ENCODE data around the gene SOWAHB.
A peak's percentile ranks its signal among the peaks of the same experiment; 100 is the strongest.

Gene SOWAHB, protein sequence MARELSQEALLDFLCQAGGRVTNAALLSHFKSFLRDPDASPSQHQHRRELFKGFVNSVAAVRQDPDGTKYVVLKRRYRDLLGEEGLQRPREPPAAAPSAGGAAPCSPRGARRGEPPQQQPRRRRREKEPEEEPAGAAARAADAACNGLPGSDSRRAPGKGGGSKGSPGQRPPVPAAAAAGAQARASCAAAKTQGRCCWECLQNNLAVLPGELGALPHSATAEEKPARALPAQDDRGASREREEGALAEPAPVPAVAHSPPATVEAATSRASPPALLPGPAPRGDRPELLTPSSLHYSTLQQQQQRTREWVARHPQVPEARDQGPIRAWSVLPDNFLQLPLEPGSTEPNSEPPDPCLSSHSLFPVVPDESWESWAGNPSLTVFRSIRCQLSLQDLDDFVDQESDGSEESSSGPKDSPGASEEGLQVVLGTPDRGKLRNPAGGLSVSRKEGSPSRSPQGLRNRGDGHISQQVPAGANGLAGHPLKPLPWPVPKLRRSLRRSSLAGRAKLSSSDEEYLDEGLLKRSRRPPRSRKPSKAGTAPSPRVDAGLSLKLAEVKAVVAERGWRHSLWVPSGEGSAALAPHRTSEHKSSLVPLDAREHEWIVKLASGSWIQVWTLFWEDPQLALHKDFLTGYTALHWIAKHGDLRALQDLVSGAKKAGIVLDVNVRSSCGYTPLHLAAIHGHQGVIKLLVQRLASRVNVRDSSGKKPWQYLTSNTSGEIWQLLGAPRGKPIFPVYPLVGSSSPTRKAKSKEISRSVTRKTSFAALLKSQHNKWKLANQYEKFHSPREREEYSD

DNA sequence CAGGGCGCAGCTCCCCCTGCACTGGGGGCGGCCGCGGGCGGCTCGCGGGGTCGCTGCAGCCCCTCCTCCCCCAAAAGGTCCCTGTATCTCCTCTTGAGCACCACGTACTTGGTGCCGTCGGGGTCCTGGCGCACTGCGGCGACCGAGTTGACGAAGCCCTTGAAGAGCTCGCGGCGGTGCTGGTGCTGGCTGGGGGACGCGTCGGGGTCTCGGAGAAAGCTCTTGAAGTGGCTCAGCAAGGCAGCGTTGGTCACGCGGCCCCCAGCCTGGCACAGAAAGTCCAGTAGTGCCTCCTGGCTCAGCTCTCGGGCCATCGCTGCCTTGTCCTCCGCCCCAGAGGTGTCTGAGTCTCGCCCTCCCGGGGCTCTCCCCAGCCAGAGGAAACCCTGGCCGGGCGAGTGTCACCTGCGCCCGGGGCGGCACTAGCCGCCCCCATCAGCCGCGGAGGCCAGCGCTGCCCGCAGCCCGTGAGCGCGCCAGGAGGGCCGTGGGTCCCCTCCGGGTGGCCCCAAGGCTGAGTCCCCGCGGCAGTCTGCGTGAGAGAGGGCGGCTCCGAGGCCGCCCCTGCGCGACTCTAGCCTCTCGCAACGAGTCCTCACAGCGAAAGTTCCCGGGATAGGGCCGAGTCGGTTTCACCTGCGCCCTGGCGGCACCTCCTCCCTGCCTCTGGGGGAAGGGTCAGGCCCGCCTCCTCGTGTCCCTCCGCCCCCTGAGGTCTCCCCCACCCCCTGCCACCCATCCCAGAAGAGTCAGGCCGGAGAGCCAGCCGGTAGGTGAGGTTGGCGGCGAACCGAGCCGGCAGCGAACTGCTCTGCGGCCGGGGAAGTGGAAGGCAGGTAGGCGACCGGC is at the start of gene SOWAHB:
Gene SOWAHB (minus strand): TSS at position 609 of the 849 bp plus-strand sequence. CDS start 295 bp downstream, at position 314.
- Histone ChIP-seq H3K9ac (ENCODE audit: low read depth, low read length) (no peak within 1 kb of the TSS), H3K4me1 (ENCODE audit: control insufficient read depth, insufficient read depth, low read length) (no peaks in the 10 kb centered on the region), H3K9me3 (ENCODE audit: control insufficient read depth, insufficient read depth, low read length) (no peaks in the 10 kb centered on the region), H3K36me3 (ENCODE audit: control insufficient read depth, insufficient read depth, low read length) (no peaks in the 10 kb centered on the region), H3K4me3 (ENCODE audit: low read depth, low read length) (peak within 1 kb of the TSS; percentile 59), H3K27me3 (ENCODE audit: control insufficient read depth, insufficient read depth, low read length) (peaks cover 66% of the 10 kb centered on the region)

DNA sequence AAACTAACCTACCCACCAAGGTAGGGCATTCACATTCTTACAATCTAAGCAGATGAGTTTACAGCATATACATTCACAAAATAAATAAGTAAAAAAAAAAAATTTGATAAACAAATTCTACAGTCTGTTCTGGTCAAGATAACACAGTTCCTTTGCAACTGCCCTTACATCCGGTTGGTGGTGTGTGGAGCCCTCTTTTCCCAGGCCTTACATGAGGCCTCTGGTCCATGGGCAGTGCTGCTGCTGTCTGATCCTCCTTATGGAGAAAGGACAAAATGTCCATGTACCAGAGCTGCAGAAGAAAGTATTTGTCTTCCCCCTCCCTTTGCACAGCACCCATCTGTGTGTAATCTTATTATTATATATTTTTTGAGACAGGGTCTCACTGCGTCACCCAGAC is 49.4 kb upstream of the SOWAHB start:
- no peak overlapping the region for H3K9ac ChIP-seq (ENCODE audit: low read depth, low read length)
- H3K4me3 ChIP-seq (ENCODE audit: low read depth, low read length): no peak overlapping the region

DNA sequence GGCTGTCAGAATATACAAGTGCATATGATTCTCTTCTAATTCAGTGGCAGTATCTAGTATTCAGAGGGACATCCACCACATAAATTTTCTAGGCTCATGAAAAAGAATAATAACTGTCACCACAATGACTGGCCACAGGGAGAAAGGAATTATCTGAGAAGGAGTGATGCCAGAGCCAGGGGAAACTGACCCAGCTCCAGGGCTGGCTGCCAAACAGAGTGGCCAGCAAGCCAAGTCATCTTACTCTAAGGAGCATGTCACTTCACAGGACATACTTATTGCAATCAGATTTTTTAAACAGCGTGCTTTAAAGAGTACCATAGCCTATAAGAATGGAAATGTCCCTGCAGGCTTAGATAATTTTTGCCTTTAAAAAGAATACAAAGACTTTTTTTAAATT is 45.8 kb upstream of the SOWAHB start:
- Histone ChIP-seq H3K4me3 (ENCODE audit: low read depth, low read length) (no peak overlapping the region), H3K9me3 (ENCODE audit: control insufficient read depth, insufficient read depth, low read length) (no peaks in the 10 kb centered on the region), H3K27me3 (ENCODE audit: control insufficient read depth, insufficient read depth, low read length) (peaks cover 8% of the 10 kb centered on the region), H3K36me3 (ENCODE audit: control insufficient read depth, insufficient read depth, low read length) (no peaks in the 10 kb centered on the region), H3K9ac (ENCODE audit: low read depth, low read length) (no peak overlapping the region), H3K4me1 (ENCODE audit: control insufficient read depth, insufficient read depth, low read length) (no peaks in the 10 kb centered on the region)

More for the DNA sequence above, 49.4 kb upstream of the SOWAHB start:
- Histone ChIP-seq H3K36me3 (ENCODE audit: control insufficient read depth, insufficient read depth, low read length) (no peaks in the 10 kb centered on the region), H3K27me3 (ENCODE audit: control insufficient read depth, insufficient read depth, low read length) (peaks cover 15% of the 10 kb centered on the region), H3K9me3 (ENCODE audit: control insufficient read depth, insufficient read depth, low read length) (no peaks in the 10 kb centered on the region), H3K4me1 (ENCODE audit: control insufficient read depth, insufficient read depth, low read length) (peaks cover 4% of the 10 kb centered on the region)

DNA sequence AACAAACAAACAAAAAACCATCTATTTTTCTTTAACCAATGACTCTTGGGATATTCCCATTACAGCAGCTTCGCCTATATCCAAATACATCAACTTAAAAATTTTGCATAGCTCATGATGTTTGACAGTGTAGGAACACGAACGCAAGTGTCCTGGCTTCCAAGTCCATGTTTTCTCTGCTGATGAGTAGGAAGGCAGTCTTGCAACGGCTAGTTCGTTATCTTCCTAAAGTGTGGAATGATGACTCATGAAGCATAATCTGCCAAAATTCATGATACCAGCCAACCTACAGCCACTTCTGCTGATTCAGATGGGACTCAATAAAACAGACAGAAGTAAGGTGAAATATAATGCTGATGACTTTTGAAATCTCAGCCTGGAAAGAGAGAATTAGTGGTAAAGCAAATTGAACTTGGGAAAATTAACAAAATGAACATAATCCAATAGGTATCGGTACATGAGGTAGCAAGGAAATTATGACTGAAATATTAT is 45.2 kb upstream of the SOWAHB start:
- H3K27me3 ChIP-seq (ENCODE audit: control insufficient read depth, insufficient read depth, low read length): peaks cover 5% of the 10 kb centered on the region
- H3K36me3 ChIP-seq (ENCODE audit: control insufficient read depth, insufficient read depth, low read length): no peaks in the 10 kb centered on the region

DNA sequence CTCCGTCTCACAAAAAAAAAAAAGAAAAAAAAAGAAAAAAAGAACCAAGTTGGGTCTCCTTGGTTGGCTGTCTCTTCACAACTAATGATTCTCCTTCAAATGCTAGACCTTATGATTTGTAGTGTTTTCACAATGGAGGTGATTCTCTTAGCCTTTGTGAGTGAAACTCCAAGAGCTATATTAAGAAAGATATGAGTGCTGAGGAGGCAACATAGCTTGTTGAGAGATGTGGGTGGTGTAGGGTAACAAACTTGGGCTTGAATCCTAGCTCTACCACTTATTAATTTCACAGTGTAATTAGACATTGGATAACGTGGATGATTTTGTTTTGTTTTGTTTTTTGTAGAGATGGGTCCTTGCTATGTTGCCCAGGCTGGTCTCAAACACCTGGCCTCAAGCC is 41.2 kb upstream of the SOWAHB start:
- Histone ChIP-seq H3K27me3 (ENCODE audit: control insufficient read depth, insufficient read depth, low read length) (no peaks in the 10 kb centered on the region), H3K4me3 (ENCODE audit: low read depth, low read length) (no peak overlapping the region), H3K4me1 (ENCODE audit: control insufficient read depth, insufficient read depth, low read length) (no peaks in the 10 kb centered on the region), H3K36me3 (ENCODE audit: control insufficient read depth, insufficient read depth, low read length) (no peaks in the 10 kb centered on the region), H3K9me3 (ENCODE audit: control insufficient read depth, insufficient read depth, low read length) (no peaks in the 10 kb centered on the region), H3K9ac (ENCODE audit: low read depth, low read length) (no peak overlapping the region)

More for the DNA sequence above, 45.2 kb upstream of the SOWAHB start:
- Histone ChIP-seq H3K4me1 (ENCODE audit: control insufficient read depth, insufficient read depth, low read length) (no peaks in the 10 kb centered on the region), H3K9ac (ENCODE audit: low read depth, low read length) (no peak overlapping the region), H3K9me3 (ENCODE audit: control insufficient read depth, insufficient read depth, low read length) (no peaks in the 10 kb centered on the region), H3K4me3 (ENCODE audit: low read depth, low read length) (no peak overlapping the region)

DNA sequence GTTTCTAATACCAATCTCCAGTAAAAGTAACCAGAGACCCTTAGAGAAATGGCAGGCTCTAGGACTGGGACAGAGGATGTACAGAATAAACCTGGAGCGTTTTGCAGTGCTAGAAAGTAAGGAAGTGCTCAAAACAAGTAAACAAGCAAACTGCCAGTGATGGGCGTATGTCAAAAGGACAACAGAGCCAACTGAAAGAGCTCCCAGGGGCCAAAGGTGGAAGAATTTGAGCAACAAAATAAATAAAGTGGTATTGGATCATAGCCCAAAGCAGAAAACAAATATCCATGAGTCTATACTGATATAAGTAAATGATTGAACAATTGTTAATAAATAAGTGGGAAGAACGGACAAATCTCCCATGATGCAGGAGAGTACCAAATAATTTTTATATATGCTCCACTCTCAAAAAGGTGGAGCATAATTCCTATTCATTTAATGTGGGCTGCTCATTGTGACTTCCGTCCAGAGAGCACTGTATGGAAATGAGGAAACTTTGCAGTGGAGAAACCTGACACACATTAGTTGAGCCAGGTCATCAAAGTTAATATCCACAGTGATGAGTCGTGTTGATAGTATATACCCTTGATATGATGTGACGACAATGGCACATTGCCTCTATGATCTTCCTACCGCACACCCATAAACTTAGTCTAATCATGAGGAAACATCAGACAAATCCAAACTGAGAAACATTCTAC is 33.8 kb upstream of the SOWAHB start:
- H3K9me3 ChIP-seq (ENCODE audit: control insufficient read depth, insufficient read depth, low read length): no peaks in the 10 kb centered on the region
- H3K9ac ChIP-seq (ENCODE audit: low read depth, low read length): no peak overlapping the region
- no peaks in the 10 kb centered on the region for H3K36me3 ChIP-seq (ENCODE audit: control insufficient read depth, insufficient read depth, low read length)
- H3K4me1 ChIP-seq (ENCODE audit: control insufficient read depth, insufficient read depth, low read length): no peaks in the 10 kb centered on the region
- no peaks in the 10 kb centered on the region for H3K27me3 ChIP-seq (ENCODE audit: control insufficient read depth, insufficient read depth, low read length)
- H3K4me3 ChIP-seq (ENCODE audit: low read depth, low read length): no peak overlapping the region

DNA sequence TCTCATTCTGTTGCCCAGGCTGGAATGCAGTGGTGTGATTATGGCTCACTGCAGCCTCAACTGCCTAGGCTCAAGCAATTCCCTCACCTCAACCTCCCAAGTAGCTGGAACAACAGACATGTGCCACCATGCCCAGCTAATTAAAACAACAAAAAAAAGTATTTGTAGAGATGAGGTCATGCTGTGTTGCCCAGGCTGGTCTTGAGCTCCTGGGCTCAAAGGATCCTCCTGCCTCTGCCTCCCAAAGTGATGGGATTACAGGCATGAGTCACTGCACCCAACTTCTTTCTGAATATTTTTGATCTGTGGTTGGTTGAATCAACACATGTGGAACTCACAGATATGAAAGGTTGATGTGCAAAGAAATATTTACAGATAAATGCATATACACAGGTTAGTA is 33.1 kb upstream of the SOWAHB start:
- no peaks in the 10 kb centered on the region for H3K9me3 ChIP-seq (ENCODE audit: control insufficient read depth, insufficient read depth, low read length)
- H3K36me3 ChIP-seq (ENCODE audit: control insufficient read depth, insufficient read depth, low read length): no peaks in the 10 kb centered on the region
- H3K4me3 ChIP-seq (ENCODE audit: low read depth, low read length): no peak overlapping the region
- no peak overlapping the region for H3K9ac ChIP-seq (ENCODE audit: low read depth, low read length)
- no peaks in the 10 kb centered on the region for H3K27me3 ChIP-seq (ENCODE audit: control insufficient read depth, insufficient read depth, low read length)
- H3K4me1 ChIP-seq (ENCODE audit: control insufficient read depth, insufficient read depth, low read length): no peaks in the 10 kb centered on the region

DNA sequence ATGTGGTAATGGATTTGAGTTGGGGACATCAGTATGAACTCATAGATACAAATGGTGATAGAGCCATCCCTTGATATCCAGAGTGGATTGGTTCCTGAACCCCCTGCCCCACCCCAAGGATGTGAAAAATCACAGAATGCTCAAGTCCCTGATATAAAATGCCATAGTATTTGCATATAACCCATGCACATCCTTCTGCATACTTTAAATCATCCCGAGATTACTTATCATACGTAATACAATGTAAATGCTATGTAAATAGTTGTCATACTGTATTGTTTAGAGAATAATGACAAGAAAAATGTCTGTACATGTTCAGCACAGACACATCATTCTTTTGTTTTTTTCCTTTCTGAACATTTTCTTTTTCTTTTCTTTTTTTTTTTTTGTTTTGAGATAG is 32.7 kb upstream of the SOWAHB start:
- H3K36me3 ChIP-seq (ENCODE audit: control insufficient read depth, insufficient read depth, low read length): no peaks in the 10 kb centered on the region
- H3K27me3 ChIP-seq (ENCODE audit: control insufficient read depth, insufficient read depth, low read length): no peaks in the 10 kb centered on the region
- no peak overlapping the region for H3K9ac ChIP-seq (ENCODE audit: low read depth, low read length)
- no peaks in the 10 kb centered on the region for H3K4me1 ChIP-seq (ENCODE audit: control insufficient read depth, insufficient read depth, low read length)
- no peak overlapping the region for H3K4me3 ChIP-seq (ENCODE audit: low read depth, low read length)
- H3K9me3 ChIP-seq (ENCODE audit: control insufficient read depth, insufficient read depth, low read length): no peaks in the 10 kb centered on the region

DNA sequence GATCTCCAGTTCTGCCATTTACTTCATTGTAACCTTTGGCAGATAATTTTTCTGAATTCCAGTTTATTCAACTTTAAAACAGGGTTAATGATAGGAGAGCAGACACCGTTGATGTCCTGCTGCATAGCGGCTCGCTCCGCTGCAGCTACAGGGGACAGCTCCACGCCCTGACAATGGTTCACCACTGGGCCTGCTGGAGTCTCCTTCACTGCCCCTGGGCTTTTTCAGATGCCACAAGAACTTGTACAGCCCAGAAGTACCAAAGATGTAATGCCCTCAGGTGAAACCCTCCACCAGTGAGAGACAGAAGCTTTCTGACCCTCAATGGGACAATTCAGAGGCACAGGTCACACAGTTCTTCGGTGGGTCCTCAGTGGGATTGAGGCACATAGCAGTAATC is 28.9 kb upstream of the SOWAHB start:
- no peak overlapping the region for H3K9ac ChIP-seq (ENCODE audit: low read depth, low read length)
- H3K9me3 ChIP-seq (ENCODE audit: control insufficient read depth, insufficient read depth, low read length): no peaks in the 10 kb centered on the region
- no peaks in the 10 kb centered on the region for H3K27me3 ChIP-seq (ENCODE audit: control insufficient read depth, insufficient read depth, low read length)
- H3K36me3 ChIP-seq (ENCODE audit: control insufficient read depth, insufficient read depth, low read length): no peaks in the 10 kb centered on the region
- no peak overlapping the region for H3K4me3 ChIP-seq (ENCODE audit: low read depth, low read length)
- no peaks in the 10 kb centered on the region for H3K4me1 ChIP-seq (ENCODE audit: control insufficient read depth, insufficient read depth, low read length)

DNA sequence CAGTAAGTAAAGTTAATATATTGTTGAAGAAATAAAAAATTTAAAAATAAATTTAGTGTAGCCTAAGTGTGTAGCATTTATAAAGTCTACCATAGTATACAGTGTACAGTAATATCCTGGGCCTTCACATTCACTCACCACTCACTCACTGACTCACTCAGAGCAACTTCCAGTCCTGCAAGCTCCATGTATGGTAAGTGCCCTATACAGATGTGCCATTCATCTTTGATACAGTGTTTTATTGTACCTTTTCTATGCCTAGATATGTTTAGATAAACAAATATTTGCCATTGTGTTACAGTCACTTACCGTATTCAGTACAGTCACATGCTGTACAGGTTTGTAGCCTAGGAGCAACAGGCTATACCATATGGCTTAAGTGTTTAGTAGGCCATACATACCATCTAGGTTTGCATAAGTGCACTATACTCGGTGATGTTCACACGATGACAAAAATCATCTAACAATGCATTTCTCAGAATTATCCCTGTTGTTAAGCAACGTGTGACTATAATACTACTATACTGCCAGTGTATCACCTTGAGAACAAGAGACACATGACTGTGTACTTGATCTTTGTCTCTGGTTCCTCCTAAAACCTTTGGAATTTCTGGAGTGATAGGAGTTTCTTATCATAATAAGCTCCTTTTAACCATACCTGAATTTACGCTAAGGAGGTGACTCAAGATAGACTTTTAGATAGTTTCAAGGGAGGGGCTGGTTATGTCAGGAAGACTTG is 25.8 kb upstream of the SOWAHB start:
- no peak overlapping the region for H3K4me3 ChIP-seq (ENCODE audit: low read depth, low read length)
- no peaks in the 10 kb centered on the region for H3K9me3 ChIP-seq (ENCODE audit: control insufficient read depth, insufficient read depth, low read length)
- H3K4me1 ChIP-seq (ENCODE audit: control insufficient read depth, insufficient read depth, low read length): no peaks in the 10 kb centered on the region
- H3K9ac ChIP-seq (ENCODE audit: low read depth, low read length): no peak overlapping the region
- no peaks in the 10 kb centered on the region for H3K27me3 ChIP-seq (ENCODE audit: control insufficient read depth, insufficient read depth, low read length)
- H3K36me3 ChIP-seq (ENCODE audit: control insufficient read depth, insufficient read depth, low read length): no peaks in the 10 kb centered on the region
